Measurements from ENCODE around the gene ITGB3. TPM values are rescaled to one million over a fixed set of nuclear protein-coding genes. Genes with fewer than 3 reads are reported as not detected.

The ITGB3 gene
- total and polyA plus RNA-seq, 9 of the 15 experiments (the other 6 are each of a cell fraction or from before 2014, with no cell fraction given) = 0.08 to 2.6 (median 0.62) TPM; not detected in 1

- no peak for TF ChIP-seq ZNF280B (CRISPR knock-in tag; IDR thresholded peaks at IDR 0.05)
- TF ChIP-seq MTA2 (IDR thresholded peaks at IDR 0.05; ENCODE audit: low read depth) = peak; percentile 79
- TF ChIP-seq NFYB (IDR thresholded peaks at IDR 0.05; ENCODE audit: extremely low read depth, insufficient read length) = no peak
- TF ChIP-seq MTA3 (IDR thresholded peaks at IDR 0.05; ENCODE audit: borderline replicate concordance) = no peak
- TF ChIP-seq, protein P1, sequence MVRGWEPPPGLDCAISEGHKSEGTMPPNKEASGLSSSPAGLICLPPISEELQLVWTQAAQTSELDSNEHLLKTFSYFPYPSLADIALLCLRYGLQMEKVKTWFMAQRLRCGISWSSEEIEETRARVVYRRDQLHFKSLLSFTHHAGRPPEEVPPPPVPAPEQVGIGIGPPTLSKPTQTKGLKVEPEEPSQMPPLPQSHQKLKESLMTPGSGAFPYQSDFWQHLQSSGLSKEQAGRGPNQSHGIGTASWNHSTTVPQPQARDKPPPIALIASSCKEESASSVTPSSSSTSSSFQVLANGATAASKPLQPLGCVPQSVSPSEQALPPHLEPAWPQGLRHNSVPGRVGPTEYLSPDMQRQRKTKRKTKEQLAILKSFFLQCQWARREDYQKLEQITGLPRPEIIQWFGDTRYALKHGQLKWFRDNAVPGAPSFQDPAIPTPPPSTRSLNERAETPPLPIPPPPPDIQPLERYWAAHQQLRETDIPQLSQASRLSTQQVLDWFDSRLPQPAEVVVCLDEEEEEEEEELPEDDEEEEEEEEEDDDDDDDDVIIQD (CRISPR knock-in tag; IDR thresholded peaks at IDR 0.05) = no peak
- no peak for TF ChIP-seq NFXL1 (CRISPR knock-in tag; IDR thresholded peaks at IDR 0.05)
- no peak for TF ChIP-seq TRIM25 (IDR thresholded peaks at IDR 0.05; ENCODE audit: borderline replicate concordance)
- TF ChIP-seq MAX (CRISPR knock-in tag; IDR thresholded peaks at IDR 0.05) = no peak
- TF ChIP-seq ZNF324 (CRISPR knock-in tag; IDR thresholded peaks at IDR 0.05) = no peak
- no peak for TF ChIP-seq OTX1 (CRISPR knock-in tag; IDR thresholded peaks at IDR 0.05)
- no peak for TF ChIP-seq HNRNPH1 (optimal IDR thresholded peaks at IDR 0.05; ENCODE audit: low read depth, low read length)
- TF ChIP-seq ZNF551 (CRISPR knock-in tag; IDR thresholded peaks at IDR 0.05) = no peak
- TF ChIP-seq TARDBP (IDR thresholded peaks at IDR 0.05) = no peak
- TF ChIP-seq STAG1 (CRISPR knock-in tag; IDR thresholded peaks at IDR 0.05; ENCODE audit: borderline replicate concordance) = no peak
- TF ChIP-seq, protein P2, sequence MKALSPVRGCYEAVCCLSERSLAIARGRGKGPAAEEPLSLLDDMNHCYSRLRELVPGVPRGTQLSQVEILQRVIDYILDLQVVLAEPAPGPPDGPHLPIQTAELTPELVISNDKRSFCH (CRISPR knock-in tag; IDR thresholded peaks at IDR 0.05) = no peak
- TF ChIP-seq, protein P2 (tag; IDR thresholded peaks at IDR 0.05) = no peak
- TF ChIP-seq HDAC6 (IDR thresholded peaks at IDR 0.05; ENCODE audit: low read depth, low read length) = no peak
- TF ChIP-seq, protein P3, sequence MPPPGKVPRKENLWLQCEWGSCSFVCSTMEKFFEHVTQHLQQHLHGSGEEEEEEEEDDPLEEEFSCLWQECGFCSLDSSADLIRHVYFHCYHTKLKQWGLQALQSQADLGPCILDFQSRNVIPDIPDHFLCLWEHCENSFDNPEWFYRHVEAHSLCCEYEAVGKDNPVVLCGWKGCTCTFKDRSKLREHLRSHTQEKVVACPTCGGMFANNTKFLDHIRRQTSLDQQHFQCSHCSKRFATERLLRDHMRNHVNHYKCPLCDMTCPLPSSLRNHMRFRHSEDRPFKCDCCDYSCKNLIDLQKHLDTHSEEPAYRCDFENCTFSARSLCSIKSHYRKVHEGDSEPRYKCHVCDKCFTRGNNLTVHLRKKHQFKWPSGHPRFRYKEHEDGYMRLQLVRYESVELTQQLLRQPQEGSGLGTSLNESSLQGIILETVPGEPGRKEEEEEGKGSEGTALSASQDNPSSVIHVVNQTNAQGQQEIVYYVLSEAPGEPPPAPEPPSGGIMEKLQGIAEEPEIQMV (tag; conservative IDR thresholded peaks at IDR 0.05; ENCODE audit: low read depth) = no peak
- no peak for TF ChIP-seq E4F1 (CRISPR knock-in tag; IDR thresholded peaks at IDR 0.05; ENCODE audit: borderline replicate concordance)
Measured at GRCh38 chr17:47291242-47291873, 37.7 kb downstream of the ITGB3 start (continued).
